ENCODE results near the gene MICAL2.

MICAL2 gene

DNA sequence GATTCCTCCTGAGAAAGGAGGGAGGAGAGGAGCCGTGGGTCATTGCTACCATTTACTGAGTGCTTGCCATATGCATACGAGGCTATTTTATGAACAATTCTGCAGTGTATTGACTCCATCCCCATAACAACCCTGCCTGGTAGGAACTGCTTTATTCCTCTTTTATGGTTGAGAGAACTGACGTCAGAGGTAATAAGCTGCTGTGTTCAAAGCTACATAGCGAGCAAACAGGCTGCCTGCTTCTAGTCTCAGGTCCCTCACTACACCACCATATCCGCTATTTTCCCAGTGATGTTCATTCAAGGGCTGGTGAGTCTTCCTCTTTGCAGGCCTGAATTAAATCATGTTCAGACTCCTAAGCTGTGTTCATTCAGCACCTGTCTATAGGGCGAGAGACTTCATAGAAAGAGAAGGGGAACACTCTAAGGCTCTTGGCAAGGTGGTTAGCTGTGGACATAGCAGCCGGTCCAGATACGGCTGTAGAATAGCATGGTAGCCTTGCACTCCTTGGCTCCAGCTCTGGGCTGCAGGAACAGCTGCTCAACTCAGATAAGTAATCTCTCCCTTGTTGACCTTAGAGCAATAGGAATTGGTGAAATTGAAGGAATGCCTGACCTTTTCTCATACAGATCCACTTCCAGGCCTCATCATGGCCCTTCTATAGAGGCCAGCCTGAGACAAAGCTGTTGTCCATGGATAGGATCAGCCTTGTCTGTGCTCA lies 82.6 kb downstream of the MICAL2 start:
- DNase-seq, result peak; percentile 30

DNA sequence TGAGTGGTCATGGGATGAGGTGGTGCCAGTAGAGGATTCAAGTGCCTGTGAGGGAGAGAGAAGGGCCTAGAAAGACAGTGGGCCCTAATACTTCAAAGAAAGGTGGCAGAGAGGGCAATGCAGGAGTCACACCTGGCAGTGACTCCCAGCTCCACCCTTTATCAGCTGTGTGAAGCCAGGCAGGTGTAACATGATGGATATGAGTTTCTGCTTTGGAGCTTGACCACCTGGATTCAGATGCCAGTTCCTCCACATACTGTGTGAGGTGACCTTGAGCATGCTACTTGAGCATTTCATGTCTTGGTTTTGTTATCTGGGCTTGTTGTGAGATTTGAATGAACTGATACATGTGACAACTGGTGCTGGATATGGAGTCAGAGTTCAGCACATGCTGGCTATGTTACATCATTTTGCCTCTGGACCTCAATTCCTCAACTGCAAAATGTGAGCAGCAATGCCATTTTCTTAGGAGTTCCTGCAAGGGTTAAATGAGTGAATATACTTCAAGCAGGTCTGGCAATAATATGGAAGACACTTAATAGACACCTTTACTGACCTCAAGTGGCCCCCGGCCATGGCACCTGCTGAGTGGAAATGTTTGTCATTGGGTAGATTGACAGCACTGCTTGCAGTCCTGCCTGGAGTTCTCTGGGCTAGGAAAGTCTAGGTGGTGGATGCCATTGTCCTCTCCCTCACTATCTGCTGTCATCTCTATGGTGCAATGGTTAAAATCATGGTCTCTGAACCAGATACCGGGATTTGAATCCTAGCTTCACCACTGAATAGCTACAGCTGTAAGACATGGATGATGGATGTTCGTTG lies 83.3 kb downstream of the MICAL2 start:
- no peak for DNase-seq

DNA sequence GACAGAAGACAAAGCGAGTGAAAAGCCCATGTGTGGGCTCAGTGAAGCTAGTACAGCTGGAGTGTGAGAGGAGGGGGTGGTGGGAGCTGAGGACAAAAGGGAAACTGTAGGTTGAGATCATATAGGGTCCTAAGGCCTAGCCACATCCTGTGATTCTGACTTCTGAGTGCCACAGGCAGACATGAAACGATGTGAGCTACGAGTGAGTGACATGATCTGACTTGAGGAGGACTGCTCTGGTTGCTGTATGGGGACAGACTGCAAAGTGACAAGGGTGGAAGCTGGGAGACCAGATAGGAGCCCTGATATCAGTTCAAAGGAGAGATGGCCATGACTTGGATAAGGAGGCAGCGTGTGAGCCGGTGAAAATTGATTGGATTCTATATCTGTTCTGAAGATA lies 85.4 kb downstream of the MICAL2 start:
- DNase-seq, result peak; percentile 38

DNA sequence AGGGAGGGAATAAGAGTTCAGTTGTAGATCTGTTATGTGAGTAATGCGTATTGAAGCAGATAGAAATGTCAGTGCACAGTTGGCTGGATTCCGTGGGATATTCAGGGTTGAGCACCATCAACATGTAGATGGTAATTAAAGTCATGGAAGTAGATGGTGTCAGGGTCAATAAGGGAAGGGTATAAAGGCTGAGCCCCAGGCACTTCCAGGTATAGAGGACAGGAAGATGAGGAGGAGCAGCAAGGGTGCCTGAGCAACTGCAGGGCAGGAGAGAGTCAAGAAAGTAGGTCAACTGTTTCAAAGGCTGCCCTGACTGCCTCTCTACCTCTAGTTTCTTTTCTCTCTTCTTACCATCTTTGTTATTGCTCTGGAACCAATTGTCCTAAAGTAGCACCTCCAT lies 85.9 kb downstream of the MICAL2 start:
- no peak for DNase-seq

DNA sequence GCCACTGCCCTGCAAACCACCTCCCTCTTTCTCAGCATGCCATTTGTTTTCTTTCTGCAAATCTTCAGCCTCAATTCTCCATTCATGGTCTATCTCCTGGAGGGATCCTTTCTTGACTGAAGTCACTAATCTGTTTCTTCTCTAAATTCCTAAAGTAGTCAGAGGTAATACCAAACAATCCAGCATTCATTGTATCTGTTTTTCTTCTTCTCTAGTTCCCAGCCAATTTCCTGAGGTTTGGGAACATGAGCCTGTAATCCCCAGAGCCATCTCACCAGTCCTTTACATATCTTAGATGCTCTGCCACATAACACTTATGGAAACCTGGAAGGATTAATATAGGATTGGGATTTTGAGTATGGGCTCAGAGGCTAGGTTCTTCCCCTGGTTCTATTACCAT lies 86.5 kb downstream of the MICAL2 start:
- no peak for DNase-seq

DNA sequence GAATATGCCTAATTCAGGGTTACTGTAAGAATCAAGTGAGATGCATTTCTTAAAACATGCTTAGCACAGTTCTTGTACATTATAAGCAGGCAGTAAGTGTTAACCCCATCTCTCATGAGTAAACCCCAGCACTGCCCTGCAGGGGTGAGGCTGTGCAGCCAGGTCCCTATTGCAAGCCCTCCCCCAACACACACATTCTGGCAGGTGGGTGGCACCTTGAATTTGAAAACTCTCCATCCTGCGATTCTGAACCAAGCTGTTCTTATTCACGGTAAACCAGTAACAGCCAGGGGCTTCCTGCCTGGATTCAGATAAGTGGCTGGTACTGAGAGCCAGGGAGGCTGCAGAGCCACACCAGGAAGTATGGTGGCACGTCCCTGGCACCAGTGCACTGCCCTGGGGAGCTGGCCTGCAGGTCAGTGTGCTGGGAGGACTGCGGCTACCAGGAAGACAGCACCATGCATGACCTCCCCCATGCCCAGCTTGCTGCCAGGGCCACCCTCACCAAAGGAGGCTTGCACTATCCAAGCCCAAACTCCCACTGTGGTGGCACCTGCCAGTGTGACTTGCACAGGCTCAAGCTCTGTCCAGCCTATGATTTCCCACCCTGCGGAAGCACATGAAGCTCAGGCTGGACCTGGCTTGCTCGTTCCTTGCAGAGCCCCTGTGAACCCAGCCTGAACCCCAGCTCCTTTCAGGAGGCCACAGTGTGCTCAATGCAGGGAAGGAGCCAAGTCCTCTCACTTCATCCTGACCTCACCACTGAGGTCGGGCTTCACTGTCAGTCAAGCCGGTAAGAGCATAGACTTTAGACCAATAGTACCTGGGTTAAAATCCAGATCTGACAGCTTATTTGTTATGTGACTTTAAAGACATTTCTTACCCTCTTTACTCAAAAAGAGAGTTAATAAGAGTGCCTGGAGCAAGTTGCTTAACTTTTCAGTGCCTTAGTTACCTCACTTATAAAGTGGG lies 88.1 kb downstream of the MICAL2 start:
- no peak for DNase-seq

DNA sequence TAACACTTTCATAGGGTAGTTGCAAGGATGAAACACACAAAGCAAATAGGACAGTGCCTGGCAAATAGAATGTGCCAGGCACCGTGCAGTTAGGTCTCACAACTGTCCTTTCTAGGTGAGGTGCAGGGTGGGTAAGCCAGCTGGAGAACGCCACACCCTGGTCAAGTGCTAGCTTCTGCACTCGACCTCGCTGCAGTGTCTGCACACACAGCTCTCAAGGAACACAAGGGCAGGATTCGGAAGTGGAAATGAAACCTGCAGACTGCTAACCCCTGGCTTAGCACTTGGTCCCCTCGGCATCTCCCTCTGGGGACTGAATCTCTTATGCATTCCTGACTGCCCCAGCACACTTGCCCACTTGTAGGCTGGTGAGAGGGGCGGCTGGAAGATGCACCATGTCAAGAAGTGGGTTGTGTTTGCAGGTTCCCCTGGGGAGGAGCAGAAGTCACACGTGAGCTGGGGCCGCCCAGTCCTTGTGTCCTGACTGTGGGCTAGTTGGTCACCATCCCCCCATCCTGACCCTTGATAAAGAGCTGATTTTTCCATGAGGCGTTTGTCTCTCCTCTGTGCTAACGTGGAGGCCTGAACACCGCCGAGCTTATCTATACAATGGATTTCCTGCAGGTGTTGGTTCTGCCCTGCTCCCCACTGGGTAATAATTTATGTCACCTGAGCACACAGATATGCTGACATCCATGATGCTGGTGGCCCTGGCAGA lies 89.0 kb downstream of the MICAL2 start:
- peak; percentile 32 for DNase-seq

DNA sequence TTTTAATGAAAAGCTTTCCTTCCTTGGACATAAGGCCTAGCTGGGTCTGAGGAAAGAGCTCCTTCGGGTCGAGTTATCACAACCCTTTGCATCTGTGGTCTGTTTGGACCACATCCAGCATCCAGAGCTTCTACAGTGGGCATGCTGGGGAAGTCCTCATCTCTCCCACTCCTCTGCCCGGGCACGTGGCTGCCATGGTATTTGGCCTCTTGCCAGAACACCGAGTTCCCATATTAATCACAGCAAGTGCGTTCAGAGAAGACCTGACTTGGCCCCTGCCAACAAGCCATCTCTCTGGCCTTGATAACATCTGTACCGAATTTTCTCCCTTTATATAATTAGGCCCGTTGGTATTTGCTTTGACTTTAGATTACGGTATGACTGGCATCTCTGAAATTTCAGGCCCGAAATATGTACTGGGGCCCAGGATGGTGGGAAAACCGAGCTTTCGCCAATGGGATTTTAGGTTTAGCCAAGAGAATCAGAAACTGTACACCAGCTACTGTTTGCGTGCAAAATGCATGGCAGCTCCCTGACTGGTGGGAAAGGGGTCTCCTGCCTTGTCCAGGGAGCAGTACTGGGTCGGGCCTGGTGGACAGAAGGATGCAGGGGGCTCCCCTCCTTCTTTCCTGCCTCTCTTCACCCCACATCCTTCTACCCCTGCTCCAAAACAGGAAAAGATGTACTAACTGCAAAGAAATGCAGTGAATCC lies 90.0 kb downstream of the MICAL2 start:
- peak; percentile 70 for DNase-seq

DNA sequence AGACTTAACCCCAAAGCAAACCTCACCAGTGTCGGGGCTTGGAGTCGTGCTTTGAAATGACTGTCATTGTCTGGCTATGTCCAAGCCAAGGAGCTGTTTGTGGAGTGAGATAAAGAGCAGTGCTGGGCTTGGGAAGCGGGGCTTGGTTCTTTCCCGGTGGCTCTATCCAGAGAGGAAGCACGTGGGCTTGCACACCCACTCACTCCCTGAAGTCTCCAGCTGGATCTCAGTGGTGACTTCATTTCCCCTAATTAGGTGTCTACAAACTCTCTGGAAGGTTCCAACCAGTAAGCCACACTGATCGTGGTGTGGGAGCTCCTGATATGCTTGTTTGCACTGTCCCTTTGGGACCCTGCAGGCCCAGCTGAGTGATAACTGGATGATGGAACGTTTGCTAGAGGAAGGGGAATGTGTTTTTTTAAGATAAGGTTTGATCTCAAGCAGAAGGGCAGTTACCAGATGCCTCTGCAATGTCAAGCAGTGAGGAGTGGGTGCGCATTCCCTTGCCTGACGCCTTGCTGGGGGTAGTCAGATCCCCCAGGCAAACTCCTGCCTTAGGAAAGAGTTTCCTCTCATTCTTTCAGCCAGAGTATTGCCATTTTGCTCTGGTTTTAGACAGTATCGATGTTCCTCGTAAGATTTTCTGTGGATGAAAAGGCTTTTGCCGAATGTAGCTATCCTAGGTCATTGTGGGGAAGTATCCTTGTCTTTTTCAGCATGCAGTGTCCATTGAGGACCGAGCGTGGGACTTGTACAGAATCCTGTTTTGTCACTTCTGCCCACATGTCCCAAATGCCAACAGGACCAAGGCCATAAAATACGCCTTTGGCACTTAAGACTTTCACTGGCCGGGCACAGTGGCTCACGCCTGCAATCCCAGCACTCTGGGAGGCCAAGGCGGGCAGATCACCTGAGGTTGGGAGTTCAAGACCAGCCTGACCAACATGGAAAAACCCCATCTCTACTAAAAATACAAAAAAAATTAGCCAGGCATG lies 90.9 kb downstream of the MICAL2 start:
- peak; percentile 98 for DNase-seq

DNA sequence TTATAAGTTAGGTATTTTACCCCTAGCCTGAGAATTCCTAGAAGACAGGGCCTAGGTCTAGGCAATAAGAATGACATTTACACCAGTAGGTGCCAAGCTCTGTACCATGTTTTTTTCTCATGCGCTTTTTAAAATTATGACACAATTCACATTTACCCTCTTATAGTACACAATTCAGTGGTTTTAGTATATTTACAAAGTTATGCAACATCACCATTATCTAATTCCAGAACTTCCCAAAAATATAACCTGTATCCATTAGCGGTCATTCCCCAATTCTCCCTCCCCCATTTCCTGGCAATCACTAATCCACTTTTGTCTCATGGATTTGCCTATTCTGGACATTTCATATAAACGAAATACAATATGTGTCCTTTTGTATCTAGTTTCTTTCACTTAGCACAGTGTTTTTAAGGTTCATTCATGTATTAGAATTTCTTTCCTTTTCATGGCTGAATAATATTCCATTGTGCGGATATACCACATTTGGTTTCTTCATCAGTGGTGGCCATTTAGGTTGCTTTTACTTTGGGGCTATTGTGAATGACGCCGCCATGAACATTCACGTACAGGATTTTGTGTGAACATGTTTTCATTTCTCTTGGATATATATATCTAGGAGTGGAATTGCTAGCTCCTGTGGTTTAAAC lies 92.4 kb downstream of the MICAL2 start:
- DNase-seq, result no peak

DNA sequence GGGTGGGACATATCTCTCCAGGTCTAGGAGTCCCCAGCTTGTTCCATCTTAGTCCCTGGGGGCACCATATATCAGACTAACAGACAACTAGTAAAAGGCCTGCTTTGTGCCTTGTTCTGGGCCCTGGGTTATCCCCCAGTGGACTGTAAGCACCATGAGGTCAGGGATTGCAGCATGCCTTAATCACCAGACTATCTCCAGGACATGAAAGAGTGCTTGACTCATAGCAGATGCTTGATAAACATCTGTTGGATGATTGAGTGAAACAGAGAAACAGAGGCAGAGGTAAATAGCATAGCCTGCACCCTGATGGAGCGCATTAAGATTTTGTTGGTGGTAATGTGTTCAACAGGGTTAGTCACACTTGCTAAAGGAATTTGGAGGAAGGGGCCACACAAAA lies 94.1 kb downstream of the MICAL2 start:
- DNase-seq, result no peak

DNA sequence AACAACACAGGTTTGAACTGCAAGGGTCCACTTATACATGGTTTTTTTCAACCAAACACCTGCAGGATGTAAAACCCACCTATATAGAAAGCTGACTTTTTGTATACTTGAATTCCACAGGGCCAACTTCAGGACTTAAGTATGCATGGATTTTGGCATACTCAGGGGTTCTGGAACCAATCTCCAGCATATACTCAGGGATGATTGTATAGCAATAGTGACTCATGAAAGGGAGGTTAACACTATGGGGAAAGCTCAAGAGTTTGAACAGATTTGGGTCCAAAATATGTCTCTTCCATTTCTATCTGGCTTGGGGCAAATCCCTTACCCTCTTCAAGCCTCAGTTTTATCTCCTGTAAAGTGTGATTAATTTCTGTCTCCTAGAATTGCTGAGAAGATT lies 94.9 kb downstream of the MICAL2 start:
- no peak for DNase-seq

DNA sequence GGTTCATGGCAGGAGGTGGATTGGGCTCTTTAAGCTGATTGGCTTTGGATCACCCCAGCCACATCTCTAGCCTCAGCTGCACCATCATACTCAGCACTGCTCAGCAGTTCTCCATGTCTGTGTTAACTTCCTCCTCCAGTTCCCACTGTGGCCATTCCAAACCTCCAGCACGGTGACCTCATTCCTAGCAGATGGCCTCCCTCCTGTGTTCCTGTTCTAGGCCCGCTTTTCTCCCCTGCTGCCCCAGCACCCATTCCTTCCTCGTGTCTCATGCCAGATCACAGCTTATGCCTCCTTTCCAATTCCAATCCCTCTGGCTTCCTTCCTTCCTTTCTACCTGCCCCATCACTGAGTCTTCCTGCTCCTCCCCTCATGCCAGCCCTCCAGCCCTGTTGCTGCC lies 96.1 kb downstream of the MICAL2 start:
- no peak for DNase-seq

DNA sequence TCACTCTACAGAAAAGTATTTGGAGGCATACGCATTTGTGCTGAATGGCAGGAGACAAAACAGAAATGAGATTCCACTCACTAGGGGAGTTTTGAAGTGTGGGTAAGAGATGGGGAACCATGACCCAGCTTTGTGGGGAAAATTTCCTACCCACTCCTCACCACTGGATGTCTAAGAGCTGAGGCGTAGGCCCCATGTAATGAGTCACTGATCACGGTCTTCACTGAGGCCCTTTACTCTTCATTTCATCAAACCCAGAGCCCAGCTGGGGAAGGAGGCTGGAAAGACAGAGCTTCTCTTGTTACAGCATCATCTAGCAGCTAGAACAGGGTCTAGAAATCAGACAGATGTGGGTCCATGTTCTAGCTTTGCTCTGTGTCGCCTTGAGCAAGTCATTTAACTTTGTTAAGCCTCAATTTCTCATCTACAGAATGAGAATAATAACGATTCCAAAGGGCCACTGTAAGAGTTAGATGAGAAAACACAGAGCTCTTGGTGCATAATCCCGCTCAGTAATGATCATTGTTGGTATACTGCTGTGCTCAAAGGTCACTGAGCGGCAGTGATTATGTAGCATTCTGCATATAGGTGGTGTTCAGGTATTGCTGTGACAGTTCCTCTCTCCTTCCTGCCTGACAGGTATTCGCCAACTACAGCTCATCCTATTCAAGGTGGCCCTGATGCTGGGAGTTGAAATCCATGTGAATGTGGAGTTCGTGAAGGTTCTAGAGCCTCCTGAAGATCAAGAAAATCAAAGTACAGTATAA lies 97.2 kb downstream of the MICAL2 start:
- DNase-seq, result no peak

DNA sequence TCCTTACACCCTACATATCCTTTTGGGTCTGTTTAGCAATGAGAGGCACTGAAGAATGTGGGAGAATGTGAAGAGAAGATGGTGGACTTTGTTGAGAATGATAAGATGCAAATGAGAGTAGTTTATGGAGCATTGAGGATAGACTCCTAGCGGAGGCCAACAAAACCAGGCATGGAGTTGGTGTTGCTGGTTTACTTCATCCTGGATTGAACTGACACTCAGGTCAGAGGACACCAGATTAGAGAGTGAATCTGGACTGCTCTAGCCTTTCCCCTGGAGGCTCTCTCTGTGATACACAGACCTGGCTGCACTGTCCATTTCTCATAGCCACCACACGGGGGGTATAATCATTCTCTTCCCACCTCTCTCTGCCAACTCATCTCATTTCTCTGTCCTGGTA lies 98.7 kb downstream of the MICAL2 start:
- DNase-seq, result no peak

DNA sequence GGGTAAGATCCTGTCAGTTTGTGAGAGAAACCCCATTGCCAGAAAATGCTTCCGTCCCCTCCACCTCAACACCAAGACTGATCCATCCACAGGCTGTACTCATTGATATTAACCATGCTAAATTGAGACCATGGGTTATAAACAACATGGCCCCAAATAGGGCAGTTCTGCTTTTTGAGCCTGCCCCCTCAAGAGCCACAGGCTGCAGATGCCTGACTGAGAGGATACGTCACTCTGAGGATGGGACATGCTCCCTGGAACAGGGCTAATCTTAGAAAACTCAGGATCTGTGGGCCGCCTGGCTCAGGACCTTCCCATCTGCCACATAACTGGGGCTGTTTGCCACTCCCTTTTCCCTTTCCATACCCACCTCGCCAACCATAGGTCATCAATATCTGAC lies 99.8 kb downstream of the MICAL2 start:
- DNase-seq, result no peak

DNA sequence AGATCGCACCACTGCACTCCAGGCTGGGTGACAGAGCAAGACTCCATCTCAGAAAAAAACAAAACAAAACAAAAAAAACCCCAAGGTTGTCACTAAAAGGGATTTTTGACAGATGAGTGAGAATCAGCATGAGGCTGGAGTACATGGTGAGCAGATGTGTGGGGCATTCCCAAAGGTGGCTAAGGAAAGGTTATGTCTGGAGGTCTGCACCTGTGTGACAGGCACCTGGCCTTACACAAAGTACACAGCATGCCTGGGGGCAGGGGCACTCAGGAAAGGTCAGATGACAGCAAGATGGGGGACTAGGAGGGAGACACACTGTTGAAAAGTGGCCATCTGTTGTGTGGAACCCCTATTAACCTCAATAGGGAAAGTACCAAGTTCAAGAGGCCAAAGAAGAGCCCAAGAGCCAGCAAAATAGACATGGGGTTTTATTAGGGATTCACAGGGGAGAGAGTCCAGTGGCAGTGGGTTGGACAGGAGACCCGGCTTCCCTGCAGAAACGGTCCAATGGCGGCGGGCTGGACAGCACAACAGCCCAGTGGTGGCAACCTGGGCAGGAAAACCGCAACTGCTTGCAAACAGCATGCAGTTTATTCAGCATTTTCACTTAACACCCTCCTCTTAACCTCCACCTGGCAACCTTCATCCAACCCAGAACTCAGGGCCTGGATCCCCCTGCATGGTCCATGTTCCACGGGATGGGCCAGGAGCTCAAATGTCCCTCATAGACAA lies 101.1 kb downstream of the MICAL2 start:
- no peak for DNase-seq

DNA sequence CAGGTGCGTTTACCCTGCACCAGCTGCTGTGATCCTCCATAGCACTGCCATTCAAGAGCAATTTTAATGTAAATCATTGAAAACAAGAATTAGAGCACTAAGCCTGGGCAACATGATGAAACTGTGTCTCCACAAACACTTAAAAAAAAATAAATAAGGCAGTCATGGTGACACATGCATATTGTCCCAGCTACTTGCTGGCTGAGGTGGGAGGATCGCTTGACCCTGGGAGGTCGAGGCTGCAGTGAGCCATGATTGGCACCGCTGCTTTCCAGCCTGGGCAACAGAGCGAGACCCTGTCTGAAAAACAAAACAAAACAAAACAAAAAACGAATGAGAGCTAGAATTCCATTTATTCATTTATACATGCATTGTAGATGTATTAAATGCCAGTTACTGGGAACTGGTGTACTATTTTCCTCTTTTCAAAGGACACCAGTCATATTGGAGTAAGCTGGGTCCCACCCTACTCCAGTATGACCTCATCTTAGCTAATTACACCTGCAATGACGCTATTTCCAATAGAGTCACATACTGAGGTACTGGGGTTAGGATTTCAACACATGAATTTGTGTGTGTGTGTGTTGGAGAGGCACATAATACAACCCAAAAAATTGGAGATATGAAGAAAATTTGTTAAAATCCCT lies 101.9 kb downstream of the MICAL2 start:
- DNase-seq, result no peak
